Activated B cell treated with CpG ODN at 0.5 μM for 24 hours (primary cell): ENCODE data around the gene NXN. TPM values are rescaled to one million over a fixed set of nuclear protein-coding genes. Genes with fewer than 3 reads are reported as not detected.
"Not testable (repeated sequence)": the region's sequence is repeated elsewhere in the genome, so short reads cannot be mapped to it uniquely, and the experiment has no call there.

Experiments
- ATAC-seq: fragments of 200-7000 bp; cut with Tn5 transposase; one replicate; pipeline ENCODE4 v1.10.0; 2021; ENCODE audit warnings: low read depth, mild to moderate bottlenecking, moderate library complexity
- CTCF ChIA-PET: fragments of 350-600 bp; sonication (Branson Sonifier 250); formaldehyde crosslinking; loops from one replicate; lab custom pipeline; 2021; ENCODE audit warnings: antibody characterized with exemption; lab: Charles Lee
- POLR2A ChIA-PET: fragments of 350-600 bp; sonication (Branson Sonifier 250); formaldehyde crosslinking; loops from one replicate; lab custom pipeline; 2021; ENCODE audit warnings: antibody characterized with exemption; lab: Charles Lee
- DNase-seq: peaks from one replicate; pipeline ENCODE4 v3.0.0; 2022
- H3K27ac Mint-ChIP-seq: one replicate; pipeline ENCODE4 v1.8.0; 2020; ENCODE audit warnings: mixed read lengths
- H3K27me3 Mint-ChIP-seq: one replicate; pipeline ENCODE4 v1.8.0; 2021; ENCODE audit warnings: mixed read lengths
- H3K36me3 Mint-ChIP-seq: one replicate; pipeline ENCODE4 v1.8.0; 2021; ENCODE audit warnings: low read depth, mixed read lengths
- H3K4me1 Mint-ChIP-seq: one replicate; pipeline ENCODE4 v1.8.0; 2021; ENCODE audit warnings: mixed read lengths
- H3K4me3 Mint-ChIP-seq: one replicate; pipeline ENCODE4 v1.8.0; 2020; ENCODE audit warnings: mild to moderate bottlenecking, mixed read lengths
- H3K9me3 Mint-ChIP-seq: one replicate; pipeline ENCODE4 v1.8.0; 2020; ENCODE audit warnings: mixed read lengths
- intact Hi-C: fragments of 100-400 bp; cut with micrococcal nuclease; formaldehyde crosslinking; loops from one replicate; pipeline ENCODE4 v1.15.1; 2024
- total RNA-seq: library from RNA; stranded (reverse); gene quantifications from 2 replicates; pipeline ENCODE4 v1.2.3, GENCODE V29; 2022
- TF ChIP-seq, protein P1 (sequence below): fragments of 200-600 bp; IDR thresholded peaks from one replicate; pipeline ENCODE4 v1.8.0; 2022; ENCODE audit warnings: antibody characterized with exemption, mild to moderate bottlenecking

NXN gene
- total RNA-seq, 1 donor from 2014 or later = 0.22 TPM

DNA sequence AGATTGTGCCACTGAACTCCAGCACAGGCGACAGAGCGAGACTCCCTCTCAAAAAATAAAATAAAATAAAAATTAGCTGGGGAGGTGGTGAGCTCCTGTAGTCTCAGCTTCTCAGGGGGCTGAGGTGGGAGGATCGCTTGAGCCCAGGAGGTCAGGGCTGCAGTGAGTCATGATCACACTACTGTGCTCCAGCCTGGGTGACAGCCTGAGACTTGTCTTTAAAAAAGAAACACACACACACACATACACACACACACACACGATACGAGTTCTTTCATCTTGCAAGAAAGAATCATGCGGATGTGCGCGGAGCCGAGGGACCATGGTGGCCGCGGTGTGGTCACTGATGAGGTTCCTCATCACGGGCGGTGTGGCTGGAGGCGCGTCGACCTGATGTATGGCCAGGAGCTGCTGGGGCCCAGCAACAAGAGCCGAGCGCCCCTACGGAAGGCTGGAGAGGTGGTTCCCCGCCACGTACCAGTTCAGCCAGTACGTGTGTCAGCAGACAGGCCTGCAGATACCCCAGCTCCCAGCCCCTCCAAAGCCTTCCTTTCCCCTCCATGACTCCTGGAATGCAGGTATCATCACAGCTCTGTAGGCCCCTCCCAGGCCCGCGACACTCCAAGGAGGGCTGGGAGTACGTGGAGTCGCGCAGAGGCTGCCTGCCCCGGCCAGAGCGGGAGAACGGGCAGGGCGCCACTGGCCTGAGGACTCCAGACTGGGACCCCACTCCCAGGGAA lies 20.7 kb downstream of the NXN start:
- intact Hi-C loops = no loop called here
- Mint-ChIP-seq H3K36me3 (no peaks in the 10 kb centered on the region), H3K27ac (no peak overlapping the region), H3K4me1 (no peaks in the 10 kb centered on the region), H3K9me3 (no peaks in the 10 kb centered on the region), H3K4me3 (no peak overlapping the region), H3K27me3 (peaks cover 11% of the 10 kb centered on the region)
- CTCF ChIA-PET = no interaction called here
- TF ChIP-seq, protein P1, sequence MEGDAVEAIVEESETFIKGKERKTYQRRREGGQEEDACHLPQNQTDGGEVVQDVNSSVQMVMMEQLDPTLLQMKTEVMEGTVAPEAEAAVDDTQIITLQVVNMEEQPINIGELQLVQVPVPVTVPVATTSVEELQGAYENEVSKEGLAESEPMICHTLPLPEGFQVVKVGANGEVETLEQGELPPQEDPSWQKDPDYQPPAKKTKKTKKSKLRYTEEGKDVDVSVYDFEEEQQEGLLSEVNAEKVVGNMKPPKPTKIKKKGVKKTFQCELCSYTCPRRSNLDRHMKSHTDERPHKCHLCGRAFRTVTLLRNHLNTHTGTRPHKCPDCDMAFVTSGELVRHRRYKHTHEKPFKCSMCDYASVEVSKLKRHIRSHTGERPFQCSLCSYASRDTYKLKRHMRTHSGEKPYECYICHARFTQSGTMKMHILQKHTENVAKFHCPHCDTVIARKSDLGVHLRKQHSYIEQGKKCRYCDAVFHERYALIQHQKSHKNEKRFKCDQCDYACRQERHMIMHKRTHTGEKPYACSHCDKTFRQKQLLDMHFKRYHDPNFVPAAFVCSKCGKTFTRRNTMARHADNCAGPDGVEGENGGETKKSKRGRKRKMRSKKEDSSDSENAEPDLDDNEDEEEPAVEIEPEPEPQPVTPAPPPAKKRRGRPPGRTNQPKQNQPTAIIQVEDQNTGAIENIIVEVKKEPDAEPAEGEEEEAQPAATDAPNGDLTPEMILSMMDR = no peak
- DNase-seq = no peak
- no peak for ATAC-seq
- POLR2A ChIA-PET = no interaction called here

DNA sequence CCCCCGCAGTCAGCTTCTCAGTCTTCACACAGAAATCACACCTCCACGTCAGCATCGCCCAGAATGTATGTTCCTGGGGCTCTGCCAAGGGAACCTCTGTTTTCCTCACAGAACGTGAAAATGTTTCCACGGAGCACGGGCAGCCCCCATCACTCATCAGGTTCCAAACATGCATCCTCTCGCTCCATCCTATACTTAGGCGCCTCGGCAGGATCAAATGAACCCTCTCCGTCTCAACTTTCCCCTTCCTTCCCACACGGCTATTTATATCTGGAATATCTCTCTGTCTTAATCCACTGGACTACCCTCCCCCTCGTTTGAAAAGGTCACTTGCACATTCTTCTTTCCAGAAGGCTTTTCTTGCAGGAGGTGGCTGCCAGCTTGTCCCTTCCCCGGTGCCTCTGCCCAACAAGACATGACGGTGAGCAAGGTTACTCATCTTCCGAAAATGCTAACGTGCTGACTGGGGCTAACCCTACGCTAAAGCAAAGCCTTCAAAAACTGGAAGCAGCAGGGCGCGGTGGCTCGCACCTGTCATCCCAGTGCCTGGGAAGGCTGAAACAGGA lies 21.6 kb downstream of the NXN start:
- ChIA-PET CTCF (no interaction called here), POLR2A (no interaction called here)
- Mint-ChIP-seq H3K36me3 (no peaks in the 10 kb centered on the region), H3K9me3 (no peaks in the 10 kb centered on the region), H3K4me3 (no peak overlapping the region), H3K4me1 (no peaks in the 10 kb centered on the region), H3K27me3 (peaks cover 11% of the 10 kb centered on the region), H3K27ac (no peak overlapping the region)
- TF ChIP-seq, protein P1 = no peak
- ATAC-seq (no peak), DNase-seq (no peak)
- intact Hi-C loops = no loop called here

DNA sequence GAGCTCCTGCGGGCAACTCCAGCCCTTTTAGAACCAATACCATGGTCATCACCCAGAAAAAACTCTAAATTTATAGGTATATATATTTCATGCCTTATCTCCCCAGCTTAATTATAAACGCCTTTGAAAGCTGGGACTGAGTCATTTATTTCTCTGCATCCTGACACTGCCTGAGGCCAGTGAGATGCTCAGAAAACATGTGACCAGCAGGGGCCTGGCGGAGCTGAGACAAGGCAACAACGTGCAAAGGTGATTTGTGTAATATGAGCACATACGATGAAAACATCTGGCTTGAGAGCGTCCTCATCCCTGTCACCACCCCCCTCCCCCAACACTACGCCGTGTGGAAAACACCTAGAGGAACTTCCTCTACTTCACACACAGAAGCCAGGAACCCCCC lies 22.7 kb downstream of the NXN start:
- H3K36me3 Mint-ChIP-seq = no peaks in the 10 kb centered on the region
- H3K9me3 Mint-ChIP-seq = no peaks in the 10 kb centered on the region
- H3K4me3 Mint-ChIP-seq = no peak overlapping the region
- H3K27ac Mint-ChIP-seq = no peak overlapping the region
- TF ChIP-seq, protein P1 = no peak
- no peaks in the 10 kb centered on the region for H3K4me1 Mint-ChIP-seq
- ChIA-PET POLR2A (no interaction called here), CTCF (interaction anchor here (1.5 kb wide), 1 partner anchor 24 kb away, joined by 4 read pairs; no protein-coding TSS in a partner anchor)
- ATAC-seq (no peak), DNase-seq (no peak)
- peaks cover 9% of the 10 kb centered on the region for H3K27me3 Mint-ChIP-seq
- intact Hi-C loops = no loop called here

DNA sequence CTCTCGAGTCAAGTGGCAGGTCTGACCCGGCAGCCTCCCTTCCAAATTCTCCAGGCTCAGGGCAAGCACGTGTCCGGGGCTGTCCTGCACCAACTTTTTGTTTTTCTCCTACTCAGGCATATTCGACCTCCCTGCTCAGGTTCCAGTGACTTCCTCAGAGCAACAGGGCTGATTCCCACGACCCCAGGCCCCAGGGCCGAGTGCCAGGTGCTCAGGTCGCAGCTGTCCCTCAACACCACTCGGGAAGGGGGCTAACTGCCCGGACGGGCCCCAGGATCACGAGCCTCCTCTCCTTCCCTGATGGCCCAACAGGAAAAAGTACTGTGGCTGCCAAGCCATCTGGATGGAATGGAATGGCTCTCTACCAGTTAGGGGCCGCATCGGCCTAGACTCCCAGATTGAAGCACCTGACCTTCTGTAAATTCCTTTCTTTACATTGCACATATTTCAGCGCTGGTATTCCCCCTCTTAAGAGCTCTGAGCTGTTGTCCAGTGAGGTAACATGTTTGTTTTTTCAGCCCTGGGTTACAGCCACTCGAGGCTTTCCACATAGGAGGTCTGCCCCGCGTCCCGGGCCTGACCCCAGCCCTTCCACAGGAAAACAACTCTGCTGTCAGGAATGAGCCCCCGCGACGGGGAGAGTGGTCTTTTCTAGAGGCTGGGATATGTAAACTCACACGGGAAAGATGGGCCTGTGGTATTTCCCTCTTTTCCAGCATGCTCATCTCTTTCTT lies 25.0 kb downstream of the NXN start:
- H3K27me3 Mint-ChIP-seq = peaks cover 18% of the 10 kb centered on the region
- ATAC-seq = no peak
- H3K9me3 Mint-ChIP-seq = no peaks in the 10 kb centered on the region
- H3K27ac Mint-ChIP-seq = no peak overlapping the region
- no peak for DNase-seq
- TF ChIP-seq, protein P1 = no peak
- POLR2A ChIA-PET = no interaction called here
- H3K36me3 Mint-ChIP-seq = no peaks in the 10 kb centered on the region
- no peaks in the 10 kb centered on the region for H3K4me1 Mint-ChIP-seq
- intact Hi-C loops = no loop called here
- CTCF ChIA-PET = no interaction called here
- no peak overlapping the region for H3K4me3 Mint-ChIP-seq

DNA sequence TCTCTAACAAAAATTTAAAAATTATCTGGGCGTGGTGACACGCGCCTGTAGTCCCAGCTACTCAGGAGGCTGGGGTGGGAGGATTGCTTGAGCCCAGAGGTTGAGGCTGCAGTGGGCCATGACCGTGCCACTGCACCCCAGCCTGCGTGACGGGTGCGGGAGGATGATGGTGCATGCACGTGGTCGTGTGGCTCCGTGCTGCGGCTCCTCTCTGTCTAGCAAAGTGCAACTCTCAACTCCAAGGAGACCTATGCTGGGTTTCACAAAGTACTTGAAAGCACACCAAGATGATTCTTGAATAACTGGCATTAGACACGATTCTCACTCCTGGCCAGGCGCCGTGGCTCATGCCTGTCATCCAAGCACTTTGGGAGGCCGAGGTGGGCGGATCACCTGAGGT lies 25.8 kb downstream of the NXN start:
- Mint-ChIP-seq H3K27ac (no peak overlapping the region), H3K9me3 (no peaks in the 10 kb centered on the region), H3K4me3 (no peak overlapping the region), H3K4me1 (no peaks in the 10 kb centered on the region), H3K27me3 (peaks cover 18% of the 10 kb centered on the region), H3K36me3 (no peaks in the 10 kb centered on the region)
- ATAC-seq (no peak), DNase-seq (no peak)
- CTCF ChIA-PET = no interaction called here
- intact Hi-C loops = no loop called here
- POLR2A ChIA-PET = no interaction called here
- TF ChIP-seq, protein P1 = no peak

DNA sequence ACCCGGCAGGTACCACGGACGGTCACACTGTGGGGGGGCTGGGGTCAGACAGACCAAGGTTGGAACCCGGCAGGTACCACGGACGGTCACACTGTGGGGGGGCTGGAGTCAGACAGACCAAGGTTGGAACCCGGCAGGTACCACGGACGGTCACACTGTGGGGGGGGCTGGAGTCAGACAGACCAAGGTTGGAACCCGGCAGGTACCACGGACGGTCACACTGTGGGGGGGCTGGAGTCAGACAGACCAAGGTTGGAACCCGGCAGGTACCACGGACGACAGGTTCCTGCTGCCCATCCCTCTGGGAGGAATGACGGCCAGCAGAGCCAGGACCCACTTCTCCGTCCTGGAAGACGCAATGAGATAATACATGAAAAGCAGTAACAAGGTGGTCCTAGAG lies 27.0 kb downstream of the NXN start:
- H3K4me1 Mint-ChIP-seq, H3K4me3 Mint-ChIP-seq, ATAC-seq, POLR2A ChIA-PET, intact Hi-C loops, H3K9me3 Mint-ChIP-seq, H3K27ac Mint-ChIP-seq, H3K36me3 Mint-ChIP-seq, CTCF ChIA-PET, DNase-seq: not testable (repeated sequence)
- peaks cover 15% of the 10 kb centered on the region for H3K27me3 Mint-ChIP-seq
